T-helper 9 cell (primary cell): ENCODE data around the gene C5orf15.

Source experiments
- DNase-seq: peaks from one replicate; pipeline ENCODE4 v3.0.0-alpha.2; 2020
- total RNA-seq, 2 donors: gene quantifications; one replicate each; lab custom pipeline; 2026; lab: John Stamatoyannopoulos, UW

C5orf15 gene
- total RNA-seq = 19.1 to 30.8 reads per million in 2 donors

- DNase-seq = peak; percentile 87
Observed at GRCh38 chr5:133968204-133968980, at the start of gene C5orf15. Gene C5orf15 (minus strand): TSS chr5:133968625. CDS start chr5:133968584, 41 bp downstream.

GRCh38 chr5:134008266-134008749, 39.9 kb upstream of the C5orf15 start:
- no peak for DNase-seq

DNA sequence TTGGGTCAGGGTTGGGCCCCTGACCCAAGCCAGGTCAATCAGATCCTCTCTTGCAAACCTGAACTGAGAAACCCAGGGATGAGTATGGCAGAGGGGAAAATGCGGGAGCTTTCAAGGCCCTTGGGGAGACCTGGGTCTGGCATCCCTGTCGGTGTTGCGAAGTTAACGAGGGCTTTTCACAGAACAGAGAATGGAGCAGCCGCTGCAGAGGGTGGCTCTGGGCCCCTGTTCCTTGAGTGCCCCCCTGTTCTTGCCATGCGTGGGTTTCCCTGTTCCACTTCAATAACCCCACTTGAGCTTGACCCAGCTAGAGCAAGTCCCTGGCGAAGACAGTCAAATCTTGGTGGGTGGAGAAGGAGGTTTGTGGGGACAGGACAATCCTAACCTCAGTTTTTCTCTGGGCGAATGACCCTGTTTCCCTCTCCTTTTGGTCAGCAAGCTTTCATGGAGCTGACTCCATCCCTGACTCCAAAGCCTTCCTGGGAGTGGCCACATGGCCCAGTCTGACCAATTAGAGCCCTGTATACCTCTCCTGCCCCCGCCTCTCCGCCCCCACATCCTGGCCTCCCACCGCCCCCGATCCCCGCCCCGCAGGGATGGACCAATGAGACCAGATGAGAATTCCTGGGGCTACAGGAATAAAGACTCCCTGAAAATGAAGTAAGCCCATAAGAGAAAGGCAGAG, 39.3 kb upstream of the C5orf15 start:
- DNase-seq = no peak

DNA sequence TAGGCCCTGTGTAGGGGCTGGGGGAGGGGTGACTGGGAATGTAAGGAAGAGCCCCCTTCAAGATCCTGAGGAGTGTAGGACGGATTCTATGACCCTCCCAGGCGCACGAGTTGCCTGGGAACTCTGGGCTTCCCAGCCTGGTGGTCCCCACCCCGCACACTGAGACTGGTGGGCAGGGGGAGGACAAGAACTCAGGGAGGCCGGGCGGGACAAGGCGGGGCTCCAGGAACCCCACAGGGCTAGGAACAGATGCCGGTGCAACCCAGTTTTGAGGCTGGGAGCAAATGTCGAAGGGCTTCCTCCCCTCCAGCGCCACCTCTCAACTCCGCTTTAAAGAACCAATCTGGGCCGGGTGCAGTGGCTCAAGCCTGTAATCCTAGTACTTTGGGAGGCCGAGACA, 37.7 kb upstream of the C5orf15 start:
- DNase-seq = no peak

DNA sequence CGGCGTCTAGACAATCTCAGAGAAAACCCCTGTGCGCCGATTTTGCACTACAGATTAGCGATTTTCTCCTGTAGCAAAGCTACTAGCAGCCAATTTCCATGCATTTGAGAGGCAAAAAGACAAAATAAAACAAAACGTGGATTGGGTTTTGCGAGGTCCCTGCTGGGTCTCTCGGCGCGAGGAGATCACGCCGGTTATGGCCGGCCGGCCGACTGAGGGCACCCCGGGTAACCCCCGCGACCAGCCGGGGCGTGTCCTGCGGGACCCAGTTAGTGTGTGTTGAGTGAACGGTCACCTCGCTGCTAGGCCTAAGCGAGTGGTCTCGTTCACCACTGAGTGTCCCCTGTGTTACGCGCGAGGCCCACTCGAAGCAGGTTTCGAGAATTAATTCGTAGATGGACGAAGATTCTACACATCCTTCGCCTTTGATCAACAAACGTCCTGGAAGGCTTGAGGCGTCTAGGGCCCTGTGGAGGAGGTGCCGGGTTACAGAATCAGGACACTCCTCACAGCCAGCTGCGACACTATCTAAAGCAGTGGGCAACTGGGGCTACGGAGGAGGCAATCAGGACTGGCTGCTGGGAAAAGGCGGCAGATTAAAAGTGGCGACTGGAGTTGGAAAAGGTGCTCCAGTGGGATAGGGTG, 37.1 kb upstream of the C5orf15 start:
- DNase-seq = no peak

GRCh38 chr5:134004626-134005416, 36.4 kb upstream of the C5orf15 start, which contains the start of gene VDAC1:
Gene VDAC1 (minus strand): TSS chr5:134004975. CDS start chr5:133993012, 11,963 bp downstream.
- DNase-seq = peak; percentile 82

DNA sequence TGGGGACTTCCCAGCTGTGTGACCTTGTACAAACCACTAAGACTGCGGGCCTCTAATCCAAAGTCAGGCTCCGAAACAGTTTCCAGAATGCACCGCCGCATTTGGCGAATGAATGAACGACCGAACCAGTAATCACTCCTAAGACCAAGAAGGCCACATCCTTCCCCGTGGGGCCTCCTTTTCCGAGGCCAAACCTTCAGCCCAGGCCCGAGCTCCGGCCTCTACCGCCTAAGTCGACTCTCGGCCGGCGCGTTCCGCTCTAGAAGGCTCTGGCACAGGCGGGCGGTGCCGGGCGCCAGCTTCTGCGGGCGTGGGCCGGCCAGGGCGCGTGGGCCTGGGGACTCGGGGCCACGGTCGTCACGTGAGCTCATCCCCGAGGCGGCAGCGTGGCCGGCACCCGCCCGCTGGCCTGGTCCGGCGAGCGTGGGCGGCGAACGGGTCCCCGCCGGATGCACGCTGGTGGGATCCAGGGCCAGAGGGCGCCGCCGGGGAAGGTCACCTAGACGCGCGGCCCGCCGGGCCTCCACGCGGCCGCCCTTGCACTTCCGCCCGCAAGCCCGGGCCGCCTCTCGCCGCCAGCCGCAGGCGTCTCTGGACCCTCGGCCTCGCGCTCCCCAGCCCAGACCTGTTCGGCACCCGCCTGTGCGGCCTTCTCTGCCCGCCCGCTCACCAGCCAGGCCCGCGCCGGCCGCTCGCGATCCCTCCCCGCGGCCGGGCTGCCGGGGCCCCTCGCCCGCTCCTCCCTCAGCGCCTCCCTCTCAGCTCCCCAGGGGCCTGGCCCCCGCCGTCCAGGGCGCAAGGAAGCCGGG, 35.6 kb upstream of the C5orf15 start:
- peak; percentile 34 for DNase-seq

DNA sequence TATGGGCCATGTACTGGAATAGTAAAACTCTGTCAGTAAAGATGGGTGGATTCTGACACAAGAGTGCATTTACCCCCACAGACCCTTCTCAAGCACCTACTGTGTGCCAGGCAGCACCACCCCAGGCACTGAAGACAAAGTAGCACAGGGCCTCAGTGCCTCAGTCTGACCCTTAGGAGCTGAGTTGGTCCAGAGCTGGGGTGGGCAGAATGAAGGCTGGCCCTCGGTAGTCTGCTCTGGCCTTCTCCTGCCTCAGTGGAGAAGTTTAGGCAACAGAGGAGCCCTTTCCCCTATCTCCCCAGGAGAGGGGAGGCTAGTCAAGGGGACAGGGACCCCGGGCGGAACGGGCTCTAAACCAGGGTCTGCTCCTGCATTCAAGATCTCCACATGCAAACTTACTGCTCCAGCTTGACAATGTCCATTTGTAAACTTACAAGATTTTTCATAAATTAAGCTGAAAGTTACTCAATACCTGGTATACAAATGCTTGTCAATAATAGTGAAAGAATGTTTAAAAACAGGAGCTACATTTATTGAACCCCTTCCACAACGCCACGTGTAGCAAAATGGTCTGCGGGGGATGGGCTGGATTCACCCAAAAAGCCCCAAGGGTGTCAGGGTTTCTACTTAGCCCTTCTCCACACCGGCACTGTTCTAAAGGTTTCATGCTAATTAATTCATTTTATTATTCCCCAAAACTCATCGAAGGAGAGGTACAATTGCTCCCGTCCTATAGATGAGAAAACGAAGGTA, 34.8 kb upstream of the C5orf15 start:
- no peak for DNase-seq

GRCh38 chr5:134001938-134002731, 33.7 kb upstream of the C5orf15 start:
- no peak for DNase-seq

- no peak for DNase-seq
Observed at GRCh38 chr5:134000696-134001453, 32.5 kb upstream of the C5orf15 start.

- DNase-seq = no peak
Observed at GRCh38 chr5:134000091-134000511, 31.7 kb upstream of the C5orf15 start.

DNA sequence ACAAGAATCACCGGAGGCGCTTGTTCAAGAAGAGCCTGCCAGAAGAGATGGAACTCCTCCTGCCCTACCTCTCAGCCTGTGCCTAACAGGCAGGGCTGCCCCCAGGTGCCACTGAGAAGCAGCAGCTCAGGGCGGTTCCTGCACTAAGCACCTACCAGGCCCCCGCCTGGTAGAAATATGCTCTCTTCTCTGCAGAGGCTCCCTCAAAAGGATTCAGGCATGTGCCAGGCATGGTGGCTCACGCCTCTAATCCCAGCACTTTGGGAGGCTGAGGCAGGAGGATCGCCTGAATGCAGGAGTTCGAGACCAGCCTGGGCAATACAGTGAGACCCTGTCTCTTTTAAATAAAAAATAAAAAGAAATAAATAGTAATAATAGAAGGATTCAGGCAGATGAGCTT, 30.4 kb upstream of the C5orf15 start:
- no peak for DNase-seq

DNA sequence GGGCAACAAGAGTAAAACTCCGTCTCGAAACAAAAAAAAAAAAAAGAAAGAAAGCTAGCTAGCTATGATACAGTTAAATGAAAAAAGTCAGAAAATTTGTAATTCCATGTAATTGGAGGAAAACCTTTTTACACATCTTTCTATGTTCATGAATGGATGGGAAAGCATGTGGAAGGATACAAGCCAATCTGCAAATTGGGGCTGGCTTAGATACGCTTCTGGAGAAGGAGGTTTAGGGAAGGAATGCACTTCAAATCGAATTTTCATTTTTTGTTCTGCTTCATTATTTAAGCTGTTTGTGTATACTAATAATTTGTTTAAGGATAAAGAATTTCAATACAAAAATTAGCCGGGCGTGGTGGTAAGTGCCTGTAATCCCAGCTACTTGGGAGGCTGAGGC, 29.6 kb upstream of the C5orf15 start:
- DNase-seq = no peak

- DNase-seq = no peak
Observed at GRCh38 chr5:133996683-133997252, 28.3 kb upstream of the C5orf15 start.

DNA sequence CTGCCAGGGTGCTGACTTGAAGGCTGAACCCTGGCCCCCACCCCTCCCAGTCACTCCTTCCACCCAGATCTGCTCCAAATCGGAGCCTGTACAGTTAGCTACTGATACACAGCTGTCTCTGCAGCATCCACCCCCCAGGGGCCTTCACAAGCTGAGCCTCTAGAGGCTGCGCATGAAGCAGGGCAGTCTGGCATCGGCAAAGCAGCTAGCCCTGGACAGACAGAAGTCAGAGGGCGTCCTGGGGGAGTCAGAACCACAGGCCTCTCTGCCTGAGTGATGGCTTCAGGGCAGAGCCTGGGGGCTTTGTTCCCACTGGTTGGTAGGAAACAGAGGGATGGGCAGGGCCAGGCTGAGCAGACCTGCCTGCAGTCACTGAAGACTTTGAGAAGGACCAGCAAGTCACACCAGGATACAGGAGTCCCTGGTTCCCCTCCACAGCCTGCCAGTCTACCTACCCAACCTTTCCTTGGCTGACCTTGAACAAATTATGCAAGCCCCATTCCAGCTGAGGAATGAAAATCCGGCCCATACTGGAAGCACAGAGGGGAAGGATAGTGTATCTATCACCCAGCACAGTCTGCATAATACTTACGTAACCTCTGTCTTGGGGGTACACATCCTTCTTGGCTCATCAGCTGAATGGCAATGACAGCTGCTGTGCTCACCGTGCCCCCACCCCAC, 27.6 kb upstream of the C5orf15 start:
- DNase-seq = no peak

DNA sequence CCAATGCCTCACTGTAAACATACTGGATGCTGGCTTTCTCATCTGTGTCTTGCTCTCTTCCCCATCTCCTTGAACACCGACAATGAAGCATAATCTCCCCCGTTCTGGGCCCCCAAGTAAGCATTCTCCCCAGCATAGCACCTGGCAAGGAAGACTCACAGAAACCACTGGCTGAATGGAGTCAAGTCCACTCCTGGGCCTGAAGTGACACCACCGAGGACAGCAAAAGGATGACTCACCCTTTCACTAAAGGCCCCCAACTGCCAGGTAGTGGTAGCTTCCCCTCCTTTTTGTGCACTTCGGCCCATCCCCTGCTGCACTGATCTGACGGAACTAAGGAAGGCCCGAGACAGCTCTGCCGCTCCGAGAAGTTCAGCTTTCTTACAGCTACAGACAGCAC, 26.9 kb upstream of the C5orf15 start:
- DNase-seq = no peak

GRCh38 chr5:133994990-133995333, 26.5 kb upstream of the C5orf15 start:
- DNase-seq = no peak

GRCh38 chr5:133994297-133994989, 26.0 kb upstream of the C5orf15 start:
- DNase-seq = no peak
